ENCODE measurements around the gene SNX27. TPM values are rescaled to one million over a fixed set of nuclear protein-coding genes. Genes with fewer than 3 reads are reported as not detected.
A peak's percentile ranks its signal among the peaks of the same experiment; 100 is the strongest.
"Not testable (repeated sequence)": the region's sequence is repeated elsewhere in the genome, so short reads cannot be mapped to it uniquely, and the experiment has no call there.

SNX27 gene
- polyA plus RNA-seq, 1 experiment, result 23.8 TPM

GRCh38 chr1:151615711-151616504, 4.1 kb downstream of the SNX27 start:
- CTCF ChIA-PET, result no interaction called here
- H3K27me3 ChIP-seq (ENCODE audit: control insufficient read depth, insufficient read depth, low read length), result no peaks in the 10 kb centered on the region
- no peak overlapping the region for H3K4me3 ChIP-seq (ENCODE audit: low read depth, low read length)
- no peak overlapping the region for H3K27ac ChIP-seq (ENCODE audit: low read depth, low read length)
- no peak for TF ChIP-seq CTCF (IDR thresholded peaks at IDR 0.05; ENCODE audit: low read depth, low read length)
- POLR2A ChIA-PET, result no interaction called here
- H3K9me3 ChIP-seq (ENCODE audit: control insufficient read depth, insufficient read depth, low read length), result no peaks in the 10 kb centered on the region
- no peak for DNase-seq (ENCODE audit: low read depth, low spot score)

GRCh38 chr1:151616505-151616849, 4.6 kb downstream of the SNX27 start:
- POLR2A ChIA-PET, result no interaction called here
- TF ChIP-seq CTCF (IDR thresholded peaks at IDR 0.05; ENCODE audit: low read depth, low read length), result no peak
- no peak overlapping the region for H3K4me3 ChIP-seq (ENCODE audit: low read depth, low read length)
- no peaks in the 10 kb centered on the region for H3K27me3 ChIP-seq (ENCODE audit: control insufficient read depth, insufficient read depth, low read length)
- H3K9me3 ChIP-seq (ENCODE audit: control insufficient read depth, insufficient read depth, low read length), result no peaks in the 10 kb centered on the region
- CTCF ChIA-PET, result interaction anchor here (1.6 kb wide), 1 partner anchor 23 kb away, joined by 7 read pairs; no protein-coding TSS in a partner anchor
- DNase-seq (ENCODE audit: low read depth, low spot score), result no peak
- H3K27ac ChIP-seq (ENCODE audit: low read depth, low read length), result no peak overlapping the region

- Histone ChIP-seq H3K27me3 (ENCODE audit: control insufficient read depth, insufficient read depth, low read length) (no peaks in the 10 kb centered on the region), H3K4me3 (ENCODE audit: low read depth, low read length) (no peak overlapping the region), H3K9me3 (ENCODE audit: control insufficient read depth, insufficient read depth, low read length) (no peaks in the 10 kb centered on the region), H3K27ac (ENCODE audit: low read depth, low read length) (no peak overlapping the region)
- TF ChIP-seq CTCF (IDR thresholded peaks at IDR 0.05; ENCODE audit: low read depth, low read length), result no peak
- CTCF ChIA-PET, result interaction anchor here (1.0 to 3.6 kb wide), 4 partner anchors 24 to 81 kb away, joined by 3 to 23 read pairs (median 5); no protein-coding TSS in a partner anchor
- POLR2A ChIA-PET, result no interaction called here
- no peak for DNase-seq (ENCODE audit: low read depth, low spot score)
Measured at GRCh38 chr1:151618003-151618402, 6.2 kb downstream of the SNX27 start.

GRCh38 chr1:151618470-151618869, 6.6 kb downstream of the SNX27 start:
- CTCF ChIA-PET, result interaction anchor here (3.6 kb wide), 1 partner anchor 24 kb away, joined by 23 read pairs; no protein-coding TSS in a partner anchor
- no peak for TF ChIP-seq CTCF (IDR thresholded peaks at IDR 0.05; ENCODE audit: low read depth, low read length)

GRCh38 chr1:151618996-151619395, 7.1 kb downstream of the SNX27 start:
- POLR2A ChIA-PET, result interaction anchor here (1.2 kb wide), 1 partner anchor 79 kb away, joined by 4 read pairs; the partner anchor contains the start of gene TUFT1
- H3K27me3 ChIP-seq (ENCODE audit: control insufficient read depth, insufficient read depth, low read length); H3K9me3 ChIP-seq (ENCODE audit: control insufficient read depth, insufficient read depth, low read length); DNase-seq (ENCODE audit: low read depth, low spot score); H3K4me3 ChIP-seq (ENCODE audit: low read depth, low read length): not testable (repeated sequence)
- H3K27ac ChIP-seq (ENCODE audit: low read depth, low read length), result peak overlapping the region; percentile 12
- CTCF ChIA-PET, result interaction anchor here (3.6 kb wide), 1 partner anchor 25 kb away, joined by 23 read pairs; no protein-coding TSS in a partner anchor

More at GRCh38 chr1:151618470-151618869, 6.6 kb downstream of the SNX27 start:
- Histone ChIP-seq H3K27ac (ENCODE audit: low read depth, low read length) (no peak overlapping the region), H3K4me3 (ENCODE audit: low read depth, low read length) (no peak overlapping the region), H3K9me3 (ENCODE audit: control insufficient read depth, insufficient read depth, low read length) (no peaks in the 10 kb centered on the region), H3K27me3 (ENCODE audit: control insufficient read depth, insufficient read depth, low read length) (no peaks in the 10 kb centered on the region)
- POLR2A ChIA-PET, result no interaction called here
- DNase-seq (ENCODE audit: low read depth, low spot score), result no peak

Measured in AG04450 (cell line).